IPS-NIHi11 (cell line): ENCODE data around the gene BOLA1.
"Not testable (repeated sequence)": the region's sequence is repeated elsewhere in the genome, so short reads cannot be mapped to it uniquely, and the experiment has no call there.

ENCODE experiments used
- DNase-seq: peaks from one replicate; pipeline ENCODE4 v3.0.0; 2012; ENCODE audit warnings: mixed read lengths, low spot score

BOLA1 gene

DNA sequence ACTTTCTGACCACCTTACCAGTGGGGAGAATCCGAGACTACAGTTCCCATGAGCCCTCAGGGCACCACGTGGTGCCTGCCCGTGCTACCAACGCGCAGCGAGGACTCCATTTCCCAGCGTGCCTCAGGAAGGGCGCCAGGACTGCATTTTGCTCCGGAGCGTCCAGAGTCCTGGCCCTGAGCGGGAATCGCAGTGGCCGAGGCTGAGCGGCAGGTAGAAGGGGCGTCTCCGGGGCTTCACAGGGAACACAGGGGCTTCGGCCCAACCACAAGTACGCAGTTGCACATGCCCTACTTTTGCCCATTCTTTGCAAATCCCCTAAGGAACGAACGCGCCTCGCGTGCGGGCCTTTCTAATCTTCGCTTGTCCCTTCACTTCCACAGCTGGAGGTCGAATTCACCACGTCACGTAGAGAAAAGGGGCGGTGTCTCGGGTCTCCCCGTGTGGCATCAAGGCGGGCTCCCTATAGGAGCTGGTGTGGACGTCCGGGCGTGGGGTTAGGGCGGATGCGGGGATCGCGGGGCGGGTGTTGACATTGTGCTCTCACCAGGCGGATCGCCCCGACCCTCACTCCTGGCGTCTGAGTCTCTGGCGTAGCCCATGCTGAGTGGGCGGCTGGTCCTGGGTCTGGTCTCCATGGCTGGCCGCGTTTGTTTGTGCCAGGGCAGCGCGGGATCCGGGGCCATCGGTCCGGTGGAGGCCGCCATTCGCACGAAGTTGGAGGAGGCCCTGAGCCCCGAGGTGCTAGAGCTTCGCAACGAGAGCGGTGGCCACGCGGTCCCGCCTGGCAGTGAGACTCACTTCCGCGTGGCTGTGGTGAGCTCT lies at the start of gene BOLA1:
TSS of gene BOLA1 (plus strand) at position 109 of the 825 bp plus-strand sequence. CDS start at position 601, 492 bp downstream.
- DNase-seq = peak; percentile 96

GRCh38 chr1:149849947-149850360 lies 49.4 kb upstream of the BOLA1 start:
- no peak for DNase-seq

GRCh38 chr1:149850732-149851345 lies 48.5 kb upstream of the BOLA1 start:
- DNase-seq = not testable (repeated sequence)

GRCh38 chr1:149851585-149852213 lies 47.7 kb upstream of the BOLA1 start:
- not testable (repeated sequence) for DNase-seq

- not testable (repeated sequence) for DNase-seq
These were observed 47.1 kb upstream of the BOLA1 start for GRCh38 chr1:149852263-149852662.

- DNase-seq = not testable (repeated sequence)
These were observed 39.1 kb upstream of the BOLA1 start for GRCh38 chr1:149860271-149860670.

- not testable (repeated sequence) for DNase-seq
These were observed 38.5 kb upstream of the BOLA1 start for GRCh38 chr1:149860684-149861496.

DNA sequence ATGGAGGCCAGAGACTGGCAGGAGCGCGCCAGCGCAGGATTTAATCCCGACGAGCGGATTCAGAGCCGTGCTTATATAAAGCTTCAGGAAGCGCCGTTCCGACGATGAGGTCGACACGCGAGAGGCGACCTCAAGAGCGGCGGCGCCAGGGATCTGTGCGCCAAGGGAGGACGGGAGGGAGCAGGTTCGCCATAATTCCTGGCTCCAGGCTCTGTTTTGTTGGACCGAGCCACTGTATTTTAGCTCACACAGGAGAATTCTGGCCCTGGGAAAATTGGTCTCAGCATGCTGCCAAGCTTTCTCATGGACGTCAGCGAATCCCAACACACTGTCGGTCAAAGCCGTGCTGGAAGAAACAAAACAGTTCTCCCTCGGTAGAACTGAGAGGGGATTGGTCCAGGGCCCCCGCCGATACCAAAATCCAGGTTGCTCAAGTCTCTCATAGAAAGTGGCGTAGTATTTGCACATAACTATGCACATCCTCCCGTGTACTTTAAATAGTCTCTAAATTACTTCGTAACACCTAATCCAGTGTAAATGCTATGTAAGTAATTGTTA lies 37.8 kb upstream of the BOLA1 start:
- DNase-seq = not testable (repeated sequence)

- DNase-seq = not testable (repeated sequence)
These were observed 32.5 kb upstream of the BOLA1 start for GRCh38 chr1:149866887-149867286.

DNA sequence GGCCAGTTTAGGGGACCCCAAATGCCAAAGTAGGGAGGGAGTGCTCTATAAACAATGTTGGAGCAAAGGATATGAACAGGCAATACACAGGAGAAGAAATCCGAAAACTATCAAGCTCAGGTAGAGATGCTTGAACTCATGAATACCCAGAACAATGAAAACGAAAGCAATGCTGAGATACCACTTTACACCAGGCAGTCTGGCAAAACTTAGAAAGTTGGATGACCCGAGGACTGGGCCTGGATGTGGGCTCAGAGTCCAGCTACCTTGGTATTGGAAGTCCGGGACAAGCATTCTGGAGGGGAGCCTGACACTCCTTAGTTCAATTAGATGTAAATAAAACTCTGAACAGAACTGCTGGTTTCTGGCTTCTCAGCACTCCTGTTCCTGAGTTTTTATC lies 26.3 kb upstream of the BOLA1 start:
- not testable (repeated sequence) for DNase-seq

DNA sequence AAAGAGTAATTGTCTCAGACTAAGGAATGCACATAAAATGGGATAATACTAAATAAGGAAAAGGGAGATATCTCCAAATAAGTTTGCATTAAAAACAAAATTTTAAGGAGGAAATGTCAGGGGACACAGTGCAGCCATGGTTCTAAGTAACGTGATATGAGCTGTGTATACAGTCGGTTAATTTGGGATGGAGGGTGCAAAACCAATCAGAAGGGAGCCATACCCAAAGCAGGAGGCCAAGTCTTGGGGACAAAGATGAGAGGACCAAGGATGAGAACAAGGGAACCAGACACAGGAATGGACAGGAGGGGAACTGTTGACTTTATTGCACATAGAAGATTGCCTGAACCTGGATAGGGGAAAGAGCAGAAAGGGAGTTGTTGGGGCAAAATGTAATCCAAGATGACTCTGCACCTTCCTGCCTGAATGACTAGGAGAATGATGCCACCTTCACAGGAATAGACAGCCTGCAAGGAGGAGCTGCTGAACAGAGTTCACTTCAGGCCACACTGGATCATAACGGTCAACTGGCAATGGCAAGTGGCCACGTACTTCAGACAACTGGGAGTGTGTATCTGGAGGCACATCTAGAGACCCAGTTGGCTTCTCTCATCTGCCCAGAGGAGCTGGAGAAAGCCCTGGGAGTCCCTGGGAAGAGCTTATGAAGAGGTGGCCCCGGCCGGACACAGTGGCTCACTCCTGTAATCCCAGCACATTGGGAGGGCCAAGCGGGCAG lies 22.0 kb upstream of the BOLA1 start:
- no peak for DNase-seq

GRCh38 chr1:149879556-149879955 lies 19.8 kb upstream of the BOLA1 start:
- DNase-seq = no peak

DNA sequence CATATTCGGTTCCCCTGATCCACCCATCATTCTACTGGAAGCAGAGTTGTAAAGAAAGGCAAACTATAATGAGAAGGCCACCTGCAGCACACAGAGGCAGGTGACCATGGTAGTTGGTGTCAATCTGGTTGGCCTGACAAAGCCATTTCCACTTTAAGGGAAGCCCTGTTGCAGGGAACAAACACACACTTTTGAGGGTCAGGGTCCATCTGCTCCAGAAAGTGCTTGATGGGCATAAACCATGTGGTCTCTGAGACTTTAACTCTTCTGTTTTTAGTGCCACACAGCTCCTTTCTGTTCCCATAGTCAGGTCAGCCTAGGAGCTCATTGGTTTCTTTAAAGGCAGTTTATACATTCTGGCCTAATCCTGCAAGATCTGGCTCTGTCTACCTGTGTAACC lies 17.5 kb upstream of the BOLA1 start:
- no peak for DNase-seq

DNA sequence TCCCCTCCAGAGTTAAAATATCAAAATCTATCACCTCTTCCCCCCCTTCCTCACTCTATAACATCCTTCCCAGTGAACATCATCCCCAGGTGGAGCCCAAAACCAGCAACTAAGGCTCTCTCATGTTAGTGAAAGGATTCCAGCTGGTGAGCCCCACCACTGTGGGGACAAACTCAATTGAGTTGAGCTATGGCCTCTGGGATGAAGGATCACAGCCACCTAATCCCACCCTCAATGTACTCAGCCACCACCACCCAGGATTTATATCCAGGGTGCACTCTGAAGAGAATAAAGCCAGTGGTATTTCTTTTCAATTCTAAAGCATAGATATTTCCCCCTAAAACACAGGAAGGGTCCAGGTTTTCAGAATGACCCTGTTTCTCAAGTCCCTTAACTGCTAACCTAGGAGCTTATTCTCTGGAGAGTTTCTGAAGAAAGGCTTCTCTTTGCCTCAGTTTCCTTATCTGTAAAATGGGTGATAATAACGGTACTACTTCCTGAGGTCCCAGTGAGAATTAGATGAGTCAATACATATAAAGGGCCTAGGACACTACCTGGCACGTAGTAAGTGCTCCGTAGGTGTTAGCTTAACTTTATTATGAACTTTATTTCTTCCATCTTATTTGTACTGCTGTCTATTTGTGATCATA lies 15.6 kb upstream of the BOLA1 start:
- DNase-seq = no peak

- no peak for DNase-seq
These were observed 14.7 kb upstream of the BOLA1 start for GRCh38 chr1:149884433-149885338.

DNA sequence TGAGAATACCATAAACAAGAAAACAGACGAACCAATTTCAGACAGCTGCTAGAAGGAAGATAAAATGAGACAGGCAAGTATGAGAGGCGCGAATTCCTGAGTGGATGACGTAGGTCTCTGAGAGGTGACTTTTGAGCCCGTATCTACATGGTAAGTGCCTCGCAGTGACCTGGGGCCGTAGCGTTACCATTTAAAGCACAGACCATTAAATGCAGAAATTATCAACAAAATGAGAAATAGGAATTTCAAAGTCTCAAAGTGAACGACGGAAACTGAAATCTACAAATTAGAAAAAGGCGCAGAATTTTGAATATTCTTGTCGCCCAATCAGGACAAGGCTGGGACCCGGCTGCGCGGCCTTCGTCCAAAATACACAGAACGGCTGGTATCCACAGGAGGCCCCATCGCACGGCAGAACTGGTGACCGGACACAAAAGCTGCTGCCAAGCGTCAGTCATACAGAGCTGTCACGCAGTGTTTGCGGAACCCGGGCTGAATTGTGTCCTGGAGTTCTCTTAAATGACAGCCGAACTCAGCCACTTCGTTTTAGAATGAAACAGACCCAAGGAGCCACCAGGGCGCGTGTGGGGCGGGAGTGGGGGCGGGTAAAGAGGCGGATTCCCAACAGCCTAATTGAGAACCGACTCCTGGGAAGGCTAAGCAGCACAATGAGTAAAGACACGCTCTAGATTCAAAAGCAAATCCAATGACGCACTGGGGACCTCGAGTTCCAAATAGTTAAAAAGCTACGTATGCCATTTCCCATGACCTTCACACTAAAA lies 13.8 kb upstream of the BOLA1 start:
- peak; percentile 52 for DNase-seq

DNA sequence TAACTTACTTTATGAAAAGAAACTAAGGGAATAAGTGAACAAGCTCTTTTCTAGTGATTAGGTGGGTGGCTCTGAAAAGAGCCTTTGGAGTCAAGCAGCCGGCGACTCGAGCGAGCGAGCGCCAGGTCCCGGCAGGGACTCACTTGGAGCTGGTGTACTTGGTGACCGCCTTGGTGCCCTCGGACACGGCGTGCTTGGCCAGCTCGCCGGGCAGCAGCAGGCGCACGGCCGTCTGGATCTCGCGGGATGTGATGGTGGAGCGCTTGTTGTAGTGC lies 13.3 kb upstream of the BOLA1 start:
- not testable (repeated sequence) for DNase-seq

DNA sequence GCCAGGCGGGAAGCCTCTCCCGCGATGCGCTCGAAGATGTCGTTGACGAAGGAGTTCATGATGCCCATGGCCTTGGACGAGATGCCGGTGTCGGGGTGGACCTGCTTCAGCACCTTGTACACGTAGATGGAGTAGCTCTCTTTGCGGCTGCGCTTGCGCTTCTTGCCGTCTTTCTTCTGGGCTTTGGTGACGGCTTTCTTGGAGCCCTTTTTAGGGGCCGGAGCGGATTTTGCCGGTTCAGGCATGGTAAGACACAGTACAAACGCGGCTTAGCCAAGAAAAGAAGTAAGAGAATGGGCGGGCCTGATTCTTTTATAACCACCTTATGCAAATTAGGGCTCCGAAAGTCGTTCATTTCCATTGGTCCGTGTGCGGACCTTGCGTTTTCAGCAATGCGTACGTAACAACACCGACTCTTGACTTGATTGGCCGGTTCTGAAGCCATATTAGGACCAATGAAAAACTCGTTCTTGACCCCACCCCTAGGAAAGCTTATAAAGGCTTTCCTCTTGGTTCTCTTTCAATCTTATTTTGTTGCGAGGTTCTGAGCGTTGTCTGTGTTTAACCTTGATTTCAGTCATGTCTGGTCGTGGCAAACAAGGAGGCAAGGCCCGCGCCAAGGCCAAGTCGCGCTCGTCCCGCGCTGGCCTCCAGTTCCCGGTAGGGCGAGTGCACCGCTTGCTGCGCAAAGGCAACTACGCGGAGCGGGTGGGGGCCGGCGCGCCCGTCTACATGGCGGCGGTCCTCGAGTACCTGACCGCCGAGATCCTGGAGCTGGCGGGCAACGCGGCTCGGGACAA lies 12.8 kb upstream of the BOLA1 start:
- DNase-seq = peak; percentile 81
